GM18867 (cell line): ENCODE data around the gene MMP17.

ENCODE experiments used
- ATAC-seq: cut with Tn5 transposase; IDR thresholded peaks from one replicate; pipeline ENCODE4 v1.9.1; 2021; ENCODE audit warnings: mild to moderate bottlenecking, moderate library complexity; ENCODE audit not compliant: unreplicated experiment

MMP17 gene

GRCh38 chr12:131827961-131828534, at the start of gene MMP17:
Gene MMP17, plus strand, starts transcription at chr12:131828393. Its CDS starts 102 bp downstream, at chr12:131828495.
- peak; percentile 62 for ATAC-seq

GRCh38 chr12:131779027-131779426, 49.2 kb upstream of the MMP17 start:
- no peak for ATAC-seq

- ATAC-seq, result no peak
Observed at GRCh38 chr12:131782061-131782460, 46.1 kb upstream of the MMP17 start.

- ATAC-seq, result peak; percentile 66
Observed at GRCh38 chr12:131783915-131784541, 44.2 kb upstream of the MMP17 start.

- no peak for ATAC-seq
Observed at GRCh38 chr12:131784909-131785762, 43.1 kb upstream of the MMP17 start.

GRCh38 chr12:131785763-131786330, 42.3 kb upstream of the MMP17 start:
- no peak for ATAC-seq

GRCh38 chr12:131786331-131786730, 41.9 kb upstream of the MMP17 start:
- no peak for ATAC-seq

GRCh38 chr12:131787143-131787660, 41.0 kb upstream of the MMP17 start:
- ATAC-seq, result no peak

- ATAC-seq, result no peak
Observed at GRCh38 chr12:131788070-131788469, 40.1 kb upstream of the MMP17 start.

GRCh38 chr12:131789638-131790037, 38.6 kb upstream of the MMP17 start:
- no peak for ATAC-seq

- no peak for ATAC-seq
Observed at GRCh38 chr12:131793243-131794022, 34.8 kb upstream of the MMP17 start.

GRCh38 chr12:131794061-131794460, 34.1 kb upstream of the MMP17 start:
- no peak for ATAC-seq

- no peak for ATAC-seq
Observed at GRCh38 chr12:131794573-131794972, 33.6 kb upstream of the MMP17 start.

GRCh38 chr12:131795064-131795463, 33.1 kb upstream of the MMP17 start:
- no peak for ATAC-seq

- ATAC-seq, result no peak
Observed at GRCh38 chr12:131795690-131796410, 32.3 kb upstream of the MMP17 start.

- no peak for ATAC-seq
Observed at GRCh38 chr12:131796411-131796736, 31.8 kb upstream of the MMP17 start.

- no peak for ATAC-seq
Observed at GRCh38 chr12:131796754-131797587, 31.2 kb upstream of the MMP17 start.

GRCh38 chr12:131797588-131797934, 30.6 kb upstream of the MMP17 start:
- ATAC-seq, result no peak

- ATAC-seq, result no peak
Observed at GRCh38 chr12:131799195-131799594, 29.0 kb upstream of the MMP17 start.
